ENCODE results near the gene COL4A6. TPM values are rescaled to one million over a fixed set of nuclear protein-coding genes. Genes with fewer than 3 reads are reported as not detected.

COL4A6 gene
- total and polyA plus RNA-seq, 2 of the 8 experiments (the other 6 are each of a cell fraction or from before 2014, with no cell fraction given), result 5.9 to 11.8 TPM

GRCh38 chrX:108468486-108468885 is 30.3 kb upstream of the COL4A6 start:
- H4K91ac ChIP-seq (replicated peaks; ENCODE audit: insufficient read length, low read length), result no peak overlapping the region
- no peak overlapping the region for H3K14ac ChIP-seq (ENCODE audit: insufficient read length)
- H3K18ac ChIP-seq (ENCODE audit: extremely low read depth, low read length), result no peak overlapping the region
- no peak overlapping the region for H2AFZ ChIP-seq (ENCODE audit: low read length)
- H2AK5ac ChIP-seq (ENCODE audit: low read depth, low read length), result no peak overlapping the region
- 90% methylated on average over 1 of the region's 1 CpG; no CpG with 5 or more reads in 1 of the 2 experiments for WGBS, 2 experiments (ENCODE audit: extremely low coverage in 1 of 2, insufficient coverage in 1 of 2, insufficient read length in 1 of 2, insufficient replicate concordance in 2 of 2, low coverage in 1 of 2, low lambda C conversion rate in 2 of 2, missing lambda C conversion rate in 1 of 2)
- no peaks in the 10 kb centered on the region for H3K23me2 ChIP-seq (ENCODE audit: low read depth, low read length)
- no peak overlapping the region for H3K27ac ChIP-seq (ENCODE audit: low read depth, low read length)
- no peak overlapping the region for H3K4me3 ChIP-seq (ENCODE audit: extremely low read depth in 1 of 4, insufficient read depth in 2 of 4, low read depth in 3 of 4, low read length in 4 of 4)
- H3K9ac ChIP-seq (replicated peaks in 1 of 4; ENCODE audit: extremely low read depth in 1 of 4, low read depth in 3 of 4, low read length in 3 of 4), result no peak overlapping the region
- H3K4ac ChIP-seq (replicated peaks; ENCODE audit: insufficient read length, low read depth, low read length), result no peak overlapping the region
- no peak overlapping the region for H3K23ac ChIP-seq (ENCODE audit: insufficient read length)
- no peak overlapping the region for H2BK15ac ChIP-seq (ENCODE audit: low read length)
- FAIRE-seq (no peak), DNase-seq (ENCODE audit: low read depth in 1 of 2, low spot score in 2 of 2) (no peak)
- POLR2A ChIA-PET (ENCODE audit: partially characterized antibody), result no interaction called here
- no peak for TF ChIP-seq MAFK (IDR thresholded peaks at IDR 0.05; ENCODE audit: low read depth, low read length)
- TF ChIP-seq JUND (IDR thresholded peaks at IDR 0.05; ENCODE audit: low read length), result no peak
- TF ChIP-seq TAF7 (optimal IDR thresholded peaks at IDR 0.05; ENCODE audit: borderline replicate concordance, low read depth, low read length), result no peak
- no peak for TF ChIP-seq RFX5 (IDR thresholded peaks at IDR 0.05; ENCODE audit: borderline replicate concordance, low read depth, low read length)
- TF ChIP-seq CEBPB (IDR thresholded peaks at IDR 0.05; ENCODE audit: low read depth, low read length), result no peak
- no peak for TF ChIP-seq BCL11A (IDR thresholded peaks at IDR 0.05; ENCODE audit: low read depth in 2 of 2, low read length in 2 of 2)
- TF ChIP-seq RXRA (IDR thresholded peaks at IDR 0.05; ENCODE audit: insufficient read depth, low read depth, low read length), result no peak
- no peaks in the 10 kb centered on the region for H3K36me3 ChIP-seq (ENCODE audit: control insufficient read depth in 2 of 4, insufficient read depth in 4 of 4, low read length in 3 of 4)
- H4K5ac ChIP-seq (ENCODE audit: insufficient read length, low read depth, low read length), result no peak overlapping the region
- CTCF ChIA-PET (ENCODE audit: partially characterized antibody), result no interaction called here
- no peak overlapping the region for H3K4me2 ChIP-seq (ENCODE audit: insufficient read depth in 1 of 2, low read depth in 2 of 2, low read length in 2 of 2)
- H3K4me1 ChIP-seq (replicated peaks in 1 of 4; ENCODE audit: control insufficient read depth in 3 of 4, insufficient read depth in 4 of 4, low read length in 3 of 4), result no peaks in the 10 kb centered on the region
- no peaks in the 10 kb centered on the region for H4K20me1 ChIP-seq (replicated peaks in 1 of 2; ENCODE audit: control insufficient read depth in 1 of 2, insufficient read depth in 2 of 2, low read length in 2 of 2)
- no peak overlapping the region for H2BK12ac ChIP-seq (ENCODE audit: low read depth, low read length)
- peaks cover 0 to 34% of the 10 kb centered on the region in 2 experiments; a peak in 2 of 4 replicates for H3K79me2 ChIP-seq (ENCODE audit: control insufficient read depth in 1 of 2, insufficient read depth in 2 of 2, low read length in 2 of 2)
- H3K56ac ChIP-seq (replicated peaks; ENCODE audit: insufficient read length, low read depth, low read length), result no peak overlapping the region
- H2BK20ac ChIP-seq (ENCODE audit: low read length), result no peak overlapping the region
- H2BK120ac ChIP-seq (replicated peaks; ENCODE audit: low read depth, low read length), result no peak overlapping the region
- no peaks in the 10 kb centered on the region for H3K79me1 ChIP-seq (ENCODE audit: low read depth, low read length)
- no peak overlapping the region for H4K8ac ChIP-seq (ENCODE audit: extremely low read depth, insufficient read depth, low read length)
- no peaks in the 10 kb centered on the region for H3K27me3 ChIP-seq (replicated peaks in 1 of 4; ENCODE audit: control insufficient read depth in 3 of 4, extremely low read depth in 1 of 4, insufficient read depth in 3 of 4, low read length in 3 of 4)
- H3K9me3 ChIP-seq (ENCODE audit: insufficient read depth in 2 of 2, low read depth in 1 of 2, low read length in 1 of 2), result no peaks in the 10 kb centered on the region
- H2BK5ac ChIP-seq (ENCODE audit: low read depth, low read length), result no peak overlapping the region

Data from H1 (cell line).